ENCODE measurements around the gene LRP3.

GRCh38 chr19:33231511-33231910 is 37.4 kb downstream of the LRP3 start:
- TF ChIP-seq GATA2 (IDR thresholded peaks at IDR 0.05; ENCODE audit: low read depth, low read length) (no peak), GATA3 (IDR thresholded peaks at IDR 0.05; ENCODE audit: low read depth, low read length) (no peak)

Data from SH-SY5Y (cell line).